ENCODE results near the gene AGMO.

DNA sequence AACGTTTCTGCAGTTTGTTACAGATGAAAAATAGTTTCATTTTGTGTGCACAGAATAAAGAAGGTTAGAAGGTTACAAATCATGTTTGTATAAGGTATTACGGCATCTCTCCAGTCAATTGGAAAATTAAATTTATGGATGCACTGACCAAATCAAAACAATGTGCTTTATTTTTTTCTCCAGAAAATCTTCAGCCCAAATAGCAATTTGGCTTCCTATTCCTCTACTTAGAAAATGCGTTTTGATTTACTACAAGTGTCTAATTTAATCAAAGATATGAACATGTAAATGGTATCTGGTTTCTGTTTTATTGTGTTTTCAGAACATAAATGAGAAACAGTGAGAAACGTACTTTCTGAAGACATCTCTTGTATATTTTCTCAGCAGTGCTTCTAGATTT lies 63.4 kb downstream of the AGMO start:
- TF ChIP-seq, protein P1, sequence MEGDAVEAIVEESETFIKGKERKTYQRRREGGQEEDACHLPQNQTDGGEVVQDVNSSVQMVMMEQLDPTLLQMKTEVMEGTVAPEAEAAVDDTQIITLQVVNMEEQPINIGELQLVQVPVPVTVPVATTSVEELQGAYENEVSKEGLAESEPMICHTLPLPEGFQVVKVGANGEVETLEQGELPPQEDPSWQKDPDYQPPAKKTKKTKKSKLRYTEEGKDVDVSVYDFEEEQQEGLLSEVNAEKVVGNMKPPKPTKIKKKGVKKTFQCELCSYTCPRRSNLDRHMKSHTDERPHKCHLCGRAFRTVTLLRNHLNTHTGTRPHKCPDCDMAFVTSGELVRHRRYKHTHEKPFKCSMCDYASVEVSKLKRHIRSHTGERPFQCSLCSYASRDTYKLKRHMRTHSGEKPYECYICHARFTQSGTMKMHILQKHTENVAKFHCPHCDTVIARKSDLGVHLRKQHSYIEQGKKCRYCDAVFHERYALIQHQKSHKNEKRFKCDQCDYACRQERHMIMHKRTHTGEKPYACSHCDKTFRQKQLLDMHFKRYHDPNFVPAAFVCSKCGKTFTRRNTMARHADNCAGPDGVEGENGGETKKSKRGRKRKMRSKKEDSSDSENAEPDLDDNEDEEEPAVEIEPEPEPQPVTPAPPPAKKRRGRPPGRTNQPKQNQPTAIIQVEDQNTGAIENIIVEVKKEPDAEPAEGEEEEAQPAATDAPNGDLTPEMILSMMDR (IDR thresholded peaks at IDR 0.05) = no peak
- no peak for TF ChIP-seq EZH2 (IDR thresholded peaks at IDR 0.05; ENCODE audit: borderline replicate concordance, insufficient read depth, low read depth, low read length, poor library complexity, severe bottlenecking)

Measured in B cell (primary cell).